Ovary (tissue), 3 donors: Measurements from ENCODE around the gene SP3.

Experiments used
- CTCF ChIP-seq, 3 donors: fragments of 450-650 bp in 2 of 3; fragments of 200-600 bp in 1 of 3; IDR thresholded peaks; one replicate each; pipeline versions ENCODE4 v1.5.1 to v1.8.0; 2016 to 2022; ENCODE audit warnings: antibody characterized with exemption in 3 of 3, mild to moderate bottlenecking in 1 of 3
- EP300 ChIP-seq: sonication (generic); formaldehyde crosslinking; IDR thresholded peaks from one replicate; pipeline ENCODE4 v1.6.1; 2017; ENCODE audit warnings: antibody characterized with exemption
- donor health status: DM: no; HTN: no; CAD: no.

- TF ChIP-seq CTCF (IDR thresholded peaks at IDR 0.05) (no peak), EP300 (no peak)
These were observed 21.6 kb upstream of the SP3 start for GRCh38 chr2:173986805-173987204.
